Activated naive CD4-positive, alpha-beta T cell treated with Interleukin-2 at 50 U/mL for 16 hours (primary cell): Measurements from ENCODE around the gene SKP1.
A peak's percentile ranks its signal among the peaks of the same experiment; 100 is the strongest.

Experiments
- DNase-seq: peaks from one replicate; pipeline ENCODE4 v3.0.0-alpha.2; 2020

SKP1 gene

GRCh38 chr5:134111741-134112647, 64.8 kb downstream of the SKP1 start:
- DNase-seq: peak; percentile 43

- DNase-seq: no peak
Measured at GRCh38 chr5:134110382-134110781, 66.4 kb downstream of the SKP1 start.

- DNase-seq: no peak
Measured at GRCh38 chr5:134107779-134108178, 69.0 kb downstream of the SKP1 start.

- no peak for DNase-seq
Measured at GRCh38 chr5:134106991-134107701, 69.6 kb downstream of the SKP1 start.

- DNase-seq: peak; percentile 59
Measured at GRCh38 chr5:134103998-134104654, 72.6 kb downstream of the SKP1 start.

- DNase-seq: peak; percentile 47
Measured at GRCh38 chr5:134103397-134103796, 73.4 kb downstream of the SKP1 start.

GRCh38 chr5:134101686-134102439, 74.9 kb downstream of the SKP1 start:
- peak; percentile 79 for DNase-seq

- DNase-seq: peak; percentile 86
Measured at GRCh38 chr5:134100283-134101091, 76.3 kb downstream of the SKP1 start.

- DNase-seq: no peak
Measured at GRCh38 chr5:134099939-134100282, 76.8 kb downstream of the SKP1 start.

- DNase-seq: no peak
Measured at GRCh38 chr5:134099288-134099872, 77.4 kb downstream of the SKP1 start.
